ENCODE data around the gene CACNB2.

The CACNB2 gene

GRCh38 chr10:18352175-18352574 is 212.0 kb downstream of the CACNB2 start:
- DNase-seq (ENCODE audit: insufficient read length, low spot score) (no peak), FAIRE-seq (no peak)
- no peak for TF ChIP-seq POLR2A (IDR thresholded peaks at IDR 0.05; ENCODE audit: low read depth, low read length)

- no peak for DNase-seq (ENCODE audit: insufficient read length, low spot score)
- TF ChIP-seq POLR2A (IDR thresholded peaks at IDR 0.05; ENCODE audit: low read depth, low read length): no peak
- no peak for FAIRE-seq
Observed at GRCh38 chr10:18359812-18360211, 219.6 kb downstream of the CACNB2 start.

GRCh38 chr10:18362892-18363291 is 222.7 kb downstream of the CACNB2 start:
- FAIRE-seq (no peak), DNase-seq (ENCODE audit: insufficient read length, low spot score) (no peak)
- no peak for TF ChIP-seq POLR2A (IDR thresholded peaks at IDR 0.05; ENCODE audit: low read depth, low read length)

GRCh38 chr10:18364987-18365775 is 225.0 kb downstream of the CACNB2 start:
- FAIRE-seq: no peak
- no peak for TF ChIP-seq POLR2A (IDR thresholded peaks at IDR 0.05; ENCODE audit: low read depth, low read length)

GRCh38 chr10:18367840-18368239 is 227.6 kb downstream of the CACNB2 start:
- no peak for DNase-seq (ENCODE audit: insufficient read length, low spot score)
- no peak for TF ChIP-seq POLR2A (IDR thresholded peaks at IDR 0.05; ENCODE audit: low read depth, low read length)
- no peak for FAIRE-seq

More at GRCh38 chr10:18364987-18365775, 225.0 kb downstream of the CACNB2 start:
- no peak for DNase-seq (ENCODE audit: insufficient read length, low spot score)

- TF ChIP-seq POLR2A (IDR thresholded peaks at IDR 0.05; ENCODE audit: low read depth, low read length): no peak
- FAIRE-seq: no peak
- DNase-seq (ENCODE audit: insufficient read length, low spot score): no peak
Observed at GRCh38 chr10:18368273-18368672, 228.0 kb downstream of the CACNB2 start.

- DNase-seq (ENCODE audit: insufficient read length, low spot score) (no peak), FAIRE-seq (no peak)
- no peak for TF ChIP-seq POLR2A (IDR thresholded peaks at IDR 0.05; ENCODE audit: low read depth, low read length)
Observed at GRCh38 chr10:18368682-18369081, 228.5 kb downstream of the CACNB2 start.

- TF ChIP-seq POLR2A (IDR thresholded peaks at IDR 0.05; ENCODE audit: low read depth, low read length): no peak
- no peak for FAIRE-seq
- DNase-seq (ENCODE audit: insufficient read length, low spot score): no peak
Observed at GRCh38 chr10:18369859-18370473, 229.7 kb downstream of the CACNB2 start.

GRCh38 chr10:18376650-18377049 is 236.4 kb downstream of the CACNB2 start:
- TF ChIP-seq POLR2A (IDR thresholded peaks at IDR 0.05; ENCODE audit: low read depth, low read length): no peak
- FAIRE-seq: no peak
- DNase-seq (ENCODE audit: insufficient read length, low spot score): no peak

GRCh38 chr10:18377898-18378297 is 237.7 kb downstream of the CACNB2 start:
- TF ChIP-seq POLR2A (IDR thresholded peaks at IDR 0.05; ENCODE audit: low read depth, low read length): no peak
- DNase-seq (ENCODE audit: insufficient read length, low spot score): no peak
- no peak for FAIRE-seq

- FAIRE-seq (no peak), DNase-seq (ENCODE audit: insufficient read length, low spot score) (no peak)
- TF ChIP-seq POLR2A (IDR thresholded peaks at IDR 0.05; ENCODE audit: low read depth, low read length): no peak
Observed at GRCh38 chr10:18378766-18379165, 238.5 kb downstream of the CACNB2 start.

- FAIRE-seq: no peak
- DNase-seq (ENCODE audit: insufficient read length, low spot score): no peak
Observed at GRCh38 chr10:18381679-18382078, 241.5 kb downstream of the CACNB2 start.

GRCh38 chr10:18397906-18398305 is 257.7 kb downstream of the CACNB2 start:
- TF ChIP-seq POLR2A (IDR thresholded peaks at IDR 0.05; ENCODE audit: low read depth, low read length): no peak
- DNase-seq (ENCODE audit: insufficient read length, low spot score) (no peak), FAIRE-seq (no peak)

More at GRCh38 chr10:18381679-18382078, 241.5 kb downstream of the CACNB2 start:
- TF ChIP-seq POLR2A (IDR thresholded peaks at IDR 0.05; ENCODE audit: low read depth, low read length): no peak

GRCh38 chr10:18399158-18399557 is 258.9 kb downstream of the CACNB2 start:
- no peak for FAIRE-seq
- no peak for DNase-seq (ENCODE audit: insufficient read length, low spot score)
- TF ChIP-seq POLR2A (IDR thresholded peaks at IDR 0.05; ENCODE audit: low read depth, low read length): no peak

Data from H54 (cell line).